HepG2 (cell line): ENCODE measurements around the gene ZNF276. TPM values are rescaled to one million over a fixed set of nuclear protein-coding genes. Genes with fewer than 3 reads are reported as not detected.

Experiments used
- CBX5 ChIP-seq: sonication (generic); formaldehyde crosslinking; IDR thresholded peaks from 2 replicates; pipeline ENCODE4 v1.4.0; 2020; ENCODE audit warnings: missing genetic modification reagents, borderline replicate concordance
- GATAD1 ChIP-seq: IDR thresholded peaks from 2 replicates; pipeline ENCODE4 v1.6.1; 2016; ENCODE audit warnings: missing genetic modification reagents, missing compliant biosample characterization
- GMEB1 ChIP-seq: sonication (generic); formaldehyde crosslinking; IDR thresholded peaks from 2 replicates; pipeline ENCODE4 v1.5.1; 2020; ENCODE audit warnings: missing genetic modification reagents, mild to moderate bottlenecking, borderline replicate concordance
- HES4 ChIP-seq: sonication (generic); formaldehyde crosslinking; IDR thresholded peaks from 2 replicates; pipeline ENCODE4 v1.9.0; 2021; ENCODE audit warnings: mild to moderate bottlenecking, missing genetic modification reagents, borderline replicate concordance
- HIC2 ChIP-seq: sonication (generic); formaldehyde crosslinking; IDR thresholded peaks from 2 replicates; pipeline ENCODE4 v1.9.0; 2022; ENCODE audit warnings: low read depth, missing genetic modification reagents
- ISX ChIP-seq: sonication (generic); formaldehyde crosslinking; conservative IDR thresholded peaks from 2 replicates; pipeline ENCODE4 v1.5.0; 2020; ENCODE audit warnings: missing genetic modification reagents
- MAFG ChIP-seq: sonication (generic); formaldehyde crosslinking; IDR thresholded peaks from 2 replicates; pipeline ENCODE4 v1.5.1; 2020; ENCODE audit warnings: mild to moderate bottlenecking, missing genetic modification reagents
- MXI1 ChIP-seq: IDR thresholded peaks from 3 replicates; pipeline ENCODE4 v1.6.1; 2012; ENCODE audit warnings: low read depth, low read length, inconsistent platforms, borderline replicate concordance
- PHF5A ChIP-seq: IDR thresholded peaks from one replicate; pipeline ENCODE4 v1.6.1; 2018; ENCODE audit warnings: low read depth, missing genetic modification reagents; ENCODE audit not compliant: unreplicated experiment
- RELA ChIP-seq: sonication (generic); formaldehyde crosslinking; IDR thresholded peaks from 2 replicates; pipeline ENCODE4 v1.4.0; 2020; ENCODE audit warnings: missing genetic modification reagents
- RNF219 ChIP-seq: sonication (generic); formaldehyde crosslinking; IDR thresholded peaks from 2 replicates; pipeline ENCODE4 v1.5.0; 2020; ENCODE audit warnings: mild to moderate bottlenecking, missing genetic modification reagents
- SP1 ChIP-seq, 2 experiments: fragments of 450-650 bp in 1 of 2; sonication (generic) in 1 of 2; formaldehyde crosslinking in 1 of 2; IDR thresholded peaks; 2 replicates each; pipeline versions ENCODE4 v1.4.0 to v1.6.1; 2016 to 2020; ENCODE audit warnings: missing genetic modification reagents in 1 of 2
- STAG1 ChIP-seq: sonication (generic); formaldehyde crosslinking; IDR thresholded peaks from 2 replicates; pipeline ENCODE4 v1.4.0; 2020; ENCODE audit warnings: missing genetic modification reagents
- TFE3 ChIP-seq: IDR thresholded peaks from 2 replicates; pipeline ENCODE4 v1.6.1; 2016
- ZMYM3 ChIP-seq: sonication (generic); formaldehyde crosslinking; IDR thresholded peaks from 2 replicates; pipeline ENCODE4 v1.5.1; 2020; ENCODE audit warnings: mild to moderate bottlenecking, missing genetic modification reagents
- ZNF816 ChIP-seq: sonication (generic); formaldehyde crosslinking; IDR thresholded peaks from 2 replicates; pipeline ENCODE4 v1.8.0; 2022; ENCODE audit warnings: missing genetic modification reagents, mild to moderate bottlenecking, borderline replicate concordance
- polyA plus RNA-seq, 8 experiments: library from polyadenylated mRNA; depleted of rRNA in 3 of 8; stranded (reverse) in 7 of 8; unstranded in 1 of 8; fragments of >200 nt; fragmentation: Illumina TruSeq in 4 of 8; extraction: Trizol in 4 of 8; gene quantifications; 2 replicates each; pipeline versions ENCODE4 v1.2.1 to v1.2.3, GENCODE V29; 2011 to 2016; ENCODE audit warnings: low read depth in 4 of 8, missing spikeins in 1 of 8, mixed read lengths in 1 of 8; ENCODE audit not compliant: insufficient read depth in 1 of 8
- total RNA-seq, 5 experiments: library from RNA; depleted of rRNA; stranded (reverse); fragments of >200 nt; fragmentation: Illumina TruSeq; extraction: Trizol; gene quantifications; 2 replicates each; pipeline ENCODE4 v1.2.3, GENCODE V29; 2016; ENCODE audit warnings: low read depth in 1 of 5
- TF ChIP-seq, protein P1 (sequence below): sonication (generic); formaldehyde crosslinking; IDR thresholded peaks from 2 replicates; pipeline ENCODE4 v1.5.1; 2020; ENCODE audit warnings: missing genetic modification reagents, mild to moderate bottlenecking, borderline replicate concordance
- TF ChIP-seq, protein P2 (sequence below): sonication (generic); formaldehyde crosslinking; IDR thresholded peaks from 2 replicates; pipeline ENCODE4 v1.4.0; 2020; ENCODE audit warnings: mild to moderate bottlenecking, missing genetic modification reagents, borderline replicate concordance

ZNF276 gene
- total and polyA plus RNA-seq, 2 of the 13 experiments (the other 11 are each of a cell fraction or from before 2014, with no cell fraction given): 17.7 to 18.0 TPM

GRCh38 chr16:89720813-89721545 lies at the start of gene ZNF276, which contains the start of gene VPS9D1 (continued):
- TF ChIP-seq HIC2: peak; percentile 55; the same call in 1 of the 2 replicates
- TF ChIP-seq, protein P1, sequence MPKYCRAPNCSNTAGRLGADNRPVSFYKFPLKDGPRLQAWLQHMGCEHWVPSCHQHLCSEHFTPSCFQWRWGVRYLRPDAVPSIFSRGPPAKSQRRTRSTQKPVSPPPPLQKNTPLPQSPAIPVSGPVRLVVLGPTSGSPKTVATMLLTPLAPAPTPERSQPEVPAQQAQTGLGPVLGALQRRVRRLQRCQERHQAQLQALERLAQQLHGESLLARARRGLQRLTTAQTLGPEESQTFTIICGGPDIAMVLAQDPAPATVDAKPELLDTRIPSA (CRISPR knock-in tag): peak; percentile 71; the same call in 1 of the 2 replicates
- TF ChIP-seq TFE3: peak; percentile 14; the same call in 1 of the 2 replicates
- TF ChIP-seq STAG1 (CRISPR knock-in tag): no peak
- TF ChIP-seq ISX (CRISPR knock-in tag): no peak
- TF ChIP-seq GMEB1 (CRISPR knock-in tag): peak; percentile 83
- peak; percentile 80; the same call in 1 of the 2 replicates for TF ChIP-seq ZNF816 (CRISPR knock-in tag)
- no peak for TF ChIP-seq CBX5
- TF ChIP-seq HES4 (CRISPR knock-in tag): peak; percentile 95
- TF ChIP-seq MXI1: peak; percentile 69; the same call in 2 of the 3 replicates
- TF ChIP-seq GATAD1 (CRISPR knock-in tag): peak; percentile 94
- TF ChIP-seq, protein P2, sequence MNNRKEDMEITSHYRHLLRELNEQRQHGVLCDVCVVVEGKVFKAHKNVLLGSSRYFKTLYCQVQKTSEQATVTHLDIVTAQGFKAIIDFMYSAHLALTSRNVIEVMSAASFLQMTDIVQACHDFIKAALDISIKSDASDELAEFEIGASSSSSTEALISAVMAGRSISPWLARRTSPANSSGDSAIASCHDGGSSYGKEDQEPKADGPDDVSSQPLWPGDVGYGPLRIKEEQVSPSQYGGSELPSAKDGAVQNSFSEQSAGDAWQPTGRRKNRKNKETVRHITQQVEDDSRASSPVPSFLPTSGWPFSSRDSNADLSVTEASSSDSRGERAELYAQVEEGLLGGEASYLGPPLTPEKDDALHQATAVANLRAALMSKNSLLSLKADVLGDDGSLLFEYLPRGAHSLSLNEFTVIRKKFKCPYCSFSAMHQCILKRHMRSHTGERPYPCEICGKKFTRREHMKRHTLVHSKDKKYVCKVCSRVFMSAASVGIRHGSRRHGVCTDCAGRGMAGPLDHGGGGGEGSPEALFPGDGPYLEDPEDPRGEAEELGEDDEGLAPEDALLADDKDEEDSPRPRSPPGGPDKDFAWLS (CRISPR knock-in tag): 0 out of 2 replicates have a peak, but pooled peaks have one; percentile 79
- no peak for TF ChIP-seq ZMYM3 (CRISPR knock-in tag)
- peak; percentile 61; the same call in 1 of the 2 replicates for TF ChIP-seq MAFG (CRISPR knock-in tag)
- TF ChIP-seq RELA (CRISPR knock-in tag): no peak
- TF ChIP-seq RNF219: no peak
- peak; percentile 90 for TF ChIP-seq PHF5A (CRISPR knock-in tag)
- no peak for TF ChIP-seq SP1 (IDR thresholded peaks at IDR 0.05)
- TF ChIP-seq SP1 (CRISPR knock-in tag; IDR thresholded peaks at IDR 0.05): peak; percentile 86
